ENCODE data around the gene APEH. TPM values are rescaled to one million over a fixed set of nuclear protein-coding genes. Genes with fewer than 3 reads are reported as not detected.

Gene APEH
- total RNA-seq, 1 experiment from 2014 or later, result 273 TPM

- no peak for DNase-seq (ENCODE audit: low spot score)
- no peak for ATAC-seq
- Mint-ChIP-seq H3K27me3 (ENCODE audit: low read depth) (no peaks in the 10 kb centered on the region), H3K9me3 (no peaks in the 10 kb centered on the region), H3K36me3 (no peaks in the 10 kb centered on the region), H3K4me3 (no peak overlapping the region), H3K27ac (no peak overlapping the region), H3K4me1 (peaks cover 13% of the 10 kb centered on the region)
- ChIA-PET CTCF (interaction anchor here (0.9 to 5.8 kb wide), 6 partner anchors 8 to 124 kb away, joined by 3 to 69 read pairs (median 3); no protein-coding TSS in a partner anchor), POLR2A (interaction anchor here (0.6 to 1.0 kb wide), 2 partner anchors 124 to 214 kb away, joined by 3 read pairs; no protein-coding TSS in a partner anchor)
- TF ChIP-seq JAZF1 (CRISPR knock-in tag; IDR thresholded peaks at IDR 0.05) (no peak), RELA (CRISPR knock-in tag; IDR thresholded peaks at IDR 0.05; ENCODE audit: borderline replicate concordance) (no peak), IRF2 (CRISPR knock-in tag; IDR thresholded peaks at IDR 0.05; ENCODE audit: borderline replicate concordance, low read depth) (no peak), SOX15 (CRISPR knock-in tag; IDR thresholded peaks at IDR 0.05) (no peak), ZSCAN18 (CRISPR knock-in tag; IDR thresholded peaks at IDR 0.05) (no peak), EMX1 (CRISPR knock-in tag; IDR thresholded peaks at IDR 0.05) (no peak), AFF4 (CRISPR knock-in tag; IDR thresholded peaks at IDR 0.05; ENCODE audit: borderline replicate concordance) (no peak)
Observed at GRCh38 chr3:49663831-49664230, 10.3 kb upstream of the APEH start.

DNA sequence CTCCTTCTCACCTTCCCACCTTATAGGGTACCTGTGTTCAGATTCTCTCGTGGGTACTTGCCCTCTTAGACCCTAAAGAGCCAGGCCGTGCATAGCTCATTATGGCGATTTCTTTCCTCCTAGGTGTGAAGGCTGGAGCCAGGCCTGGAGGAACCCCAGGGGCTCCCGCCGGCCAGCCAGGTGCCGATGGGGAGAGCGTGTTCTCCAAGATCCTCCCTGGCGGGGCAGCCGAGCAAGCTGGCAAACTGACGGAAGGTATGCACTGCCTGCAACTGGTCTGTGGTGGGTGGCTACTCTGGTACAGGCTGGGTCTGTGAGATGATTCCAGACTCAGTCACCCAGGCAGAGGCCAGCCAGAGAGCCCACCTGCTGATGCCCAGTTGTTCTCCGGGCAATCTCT is 9.9 kb upstream of the APEH start:
- no peak for ATAC-seq
- H3K4me1 Mint-ChIP-seq, result peaks cover 13% of the 10 kb centered on the region
- CTCF ChIA-PET, result interaction anchor here (0.7 to 5.8 kb wide), 6 partner anchors 11 to 530 kb away, joined by 3 to 69 read pairs (median 3); no protein-coding TSS in a partner anchor

More for the DNA sequence above, 9.9 kb upstream of the APEH start:
- H3K9me3 Mint-ChIP-seq, result no peaks in the 10 kb centered on the region
- POLR2A ChIA-PET, result interaction anchor here (0.6 to 1.0 kb wide), 2 partner anchors 124 to 142 kb away, joined by 3 read pairs; no protein-coding TSS in a partner anchor
- no peak for TF ChIP-seq AFF4 (CRISPR knock-in tag; IDR thresholded peaks at IDR 0.05; ENCODE audit: borderline replicate concordance)
- TF ChIP-seq CREB1 (CRISPR knock-in tag; IDR thresholded peaks at IDR 0.05), result no peak
- TF ChIP-seq ESRRA (CRISPR knock-in tag; IDR thresholded peaks at IDR 0.05; ENCODE audit: borderline replicate concordance), result no peak
- no peak for TF ChIP-seq STAT6 (CRISPR knock-in tag; conservative IDR thresholded peaks at IDR 0.05; ENCODE audit: low read depth)
- TF ChIP-seq SMAD3 (CRISPR knock-in tag; IDR thresholded peaks at IDR 0.05; ENCODE audit: borderline replicate concordance), result no peak
- TF ChIP-seq EMX1 (CRISPR knock-in tag; IDR thresholded peaks at IDR 0.05), result no peak
- TF ChIP-seq JUN (CRISPR knock-in tag; IDR thresholded peaks at IDR 0.05), result no peak
- H3K27me3 Mint-ChIP-seq (ENCODE audit: low read depth), result no peaks in the 10 kb centered on the region
- H3K4me3 Mint-ChIP-seq, result no peak overlapping the region
- no peak overlapping the region for H3K27ac Mint-ChIP-seq
- DNase-seq (ENCODE audit: low spot score), result no peak
- no peaks in the 10 kb centered on the region for H3K36me3 Mint-ChIP-seq
